Endothelial cell of umbilical vein (primary cell): ENCODE data around the gene OR3A2. TPM values are rescaled to one million over a fixed set of nuclear protein-coding genes. Genes with fewer than 3 reads are reported as not detected.
"Not testable (repeated sequence)": the region's sequence is repeated elsewhere in the genome, so short reads cannot be mapped to it uniquely, and the experiment has no call there.

Source experiments
- BruUV-seq: library from RNA; stranded (reverse); fragments of 400-500 nt; replicated peaks from 2 replicates; lab custom pipeline; 2021; lab: Mats Ljungman, UMichigan
- CTCF ChIA-PET: fragments of 300-600, 350-600 bp; sonication (Branson Sonifier 250); formaldehyde crosslinking; loops from one replicate; lab custom pipeline; 2021; ENCODE audit warnings: antibody characterized with exemption, inconsistent platforms; lab: Charles Lee
- POLR2A ChIA-PET: fragments of 300-600, 350-600 bp; sonication (Branson Sonifier 250); formaldehyde crosslinking; loops from one replicate; lab custom pipeline; 2021; ENCODE audit warnings: antibody characterized with exemption, inconsistent platforms; lab: Charles Lee
- DNase-seq: peaks from one replicate; pipeline ENCODE4 v3.0.0-alpha.2; 2011; ENCODE audit warnings: low read depth, low spot score
- FAIRE-seq: peaks from 2 replicates; lab custom pipeline; 2011; peaks lifted over from hg19 to GRCh38; lab: Jason Lieb, UNC
- H2AFZ ChIP-seq: 2 replicates; pipeline ENCODE4 v1.6.0; 2012; ENCODE audit warnings: low read depth, low read length, control low read depth, inconsistent platforms
- H3K27ac ChIP-seq: 2 replicates; pipeline ENCODE4 v1.5.1; 2011; ENCODE audit warnings: low read depth, mild to moderate bottlenecking, control low read depth, low read length, moderate library complexity; ENCODE audit not compliant: insufficient read depth
- H3K27me3 ChIP-seq, 2 experiments: 2 replicates each; pipeline versions ENCODE4 v1.6.0 to v1.6.1; 2011; ENCODE audit warnings: low read length in 2 of 2, mixed read lengths in 1 of 2; ENCODE audit not compliant: control insufficient read depth in 2 of 2, insufficient read depth in 2 of 2
- H3K36me3 ChIP-seq, 2 experiments: 2 replicates in 1 of 2; 3 replicates in 1 of 2; pipeline ENCODE4 v1.5.1; 2011; ENCODE audit warnings: low read length in 2 of 2, mild to moderate bottlenecking in 1 of 2, moderate library complexity in 1 of 2; ENCODE audit not compliant: control insufficient read depth in 2 of 2, insufficient read depth in 2 of 2; ENCODE audit errors: extremely low read depth in 1 of 2
- H3K4me1 ChIP-seq: 3 replicates; pipeline ENCODE4 v1.5.1; 2011; ENCODE audit warnings: mild to moderate bottlenecking, low read length; ENCODE audit not compliant: control insufficient read depth, insufficient read depth; ENCODE audit errors: extremely low read depth
- H3K4me2 ChIP-seq: 2 replicates; pipeline ENCODE4 v1.6.1; 2011; ENCODE audit warnings: low read length, control low read depth, mixed read lengths; ENCODE audit not compliant: insufficient read depth
- H3K4me3 ChIP-seq, 3 experiments: fragments of 200-600 bp in 1 of 3; sonication (generic), shearing (Covaris generic) in 1 of 3; replicated peaks in 1 of 3; 2 replicates each; pipeline ENCODE4 v1.5.1; 2011 to 2016; ENCODE audit warnings: control low read depth in 3 of 3, low read length in 3 of 3, mild to moderate bottlenecking in 2 of 3, inconsistent platforms in 1 of 3, low read depth in 1 of 3, moderate library complexity in 1 of 3; ENCODE audit not compliant: insufficient read depth in 1 of 3
- H3K79me2 ChIP-seq: 2 replicates; pipeline ENCODE4 v1.6.0; 2012; ENCODE audit warnings: low read length, inconsistent platforms; ENCODE audit not compliant: control insufficient read depth, insufficient read depth
- H3K9ac ChIP-seq: replicated peaks from 2 replicates; pipeline ENCODE3; 2011; ENCODE audit warnings: low read length, control low read depth; ENCODE audit not compliant: insufficient read depth; ENCODE audit errors: extremely low read depth
- H3K9me1 ChIP-seq: replicated peaks from 3 replicates; pipeline ENCODE4 v1.6.0; 2011; ENCODE audit warnings: mild to moderate bottlenecking, low read length; ENCODE audit not compliant: control insufficient read depth, insufficient read depth; ENCODE audit errors: extremely low read depth
- H3K9me3 ChIP-seq: replicated peaks from 2 replicates; pipeline ENCODE4 v1.5.1; 2012; ENCODE audit warnings: low read length, inconsistent platforms; ENCODE audit not compliant: control insufficient read depth, insufficient read depth
- H4K20me1 ChIP-seq: replicated peaks from 2 replicates; pipeline ENCODE3; 2011; ENCODE audit warnings: mild to moderate bottlenecking, low read length; ENCODE audit not compliant: control insufficient read depth, insufficient read depth; ENCODE audit errors: extremely low read depth
- EZH2 ChIP-seq: IDR thresholded peaks from 2 replicates; pipeline ENCODE4 v1.6.1; 2012; ENCODE audit warnings: borderline replicate concordance, low read depth, mild to moderate bottlenecking, moderate library complexity, low read length, inconsistent platforms; ENCODE audit not compliant: severe bottlenecking
- FOS ChIP-seq: IDR thresholded peaks from 2 replicates; pipeline ENCODE4 v1.6.1; 2011; ENCODE audit warnings: mild to moderate bottlenecking, low read length, moderate library complexity, borderline replicate concordance; ENCODE audit not compliant: insufficient read depth
- GATA2 ChIP-seq: IDR thresholded peaks from 2 replicates; pipeline ENCODE4 v1.7.0; 2011; ENCODE audit warnings: low read depth, mild to moderate bottlenecking, moderate library complexity, mixed read lengths, low read length; ENCODE audit not compliant: insufficient read length, insufficient read depth
- JUN ChIP-seq: IDR thresholded peaks from 2 replicates; pipeline ENCODE4 v1.6.1; 2011; ENCODE audit warnings: borderline replicate concordance, low read depth; ENCODE audit not compliant: insufficient read length, insufficient read depth
- MYC ChIP-seq: IDR thresholded peaks from one replicate; pipeline ENCODE4 v1.6.1; 2011; ENCODE audit warnings: mild to moderate bottlenecking, low read depth, low read length
- POLR2A ChIP-seq: IDR thresholded peaks from 2 replicates; pipeline ENCODE4 v1.6.1; 2012; ENCODE audit warnings: low read depth, mild to moderate bottlenecking, control low read depth, low read length
- POLR2AphosphoS5 ChIP-seq: IDR thresholded peaks from 2 replicates; pipeline ENCODE4 v1.6.1; 2012; ENCODE audit warnings: low read depth, mild to moderate bottlenecking, control low read depth, low read length, moderate library complexity; ENCODE audit not compliant: insufficient read depth
- dilution Hi-C: fragments of 300-500 bp; cut with MboI; formaldehyde crosslinking; loops from one replicate; pipeline ENCODE4 v1.15.0; 2019; ENCODE audit warnings: low sequenced_read_pairs; ENCODE audit not compliant: extremely low pct_ligation_motif_present
- intact Hi-C: fragments of 100-400 bp; cut with micrococcal nuclease; formaldehyde crosslinking; loops from one replicate; pipeline ENCODE4 v1.10.0; 2022
- polyA plus RNA-seq, 4 experiments: library from polyadenylated mRNA; depleted of rRNA in 3 of 4; stranded (reverse) in 3 of 4; unstranded in 1 of 4; fragments of >200 nt; gene quantifications; 2 replicates each; pipeline versions ENCODE4 v1.2.1 to v1.2.3, GENCODE V29; 2011 to 2012; ENCODE audit warnings: missing spikeins in 1 of 4
- total RNA-seq: library from RNA; stranded (reverse); gene quantifications from 2 replicates; pipeline ENCODE4 v1.2.3, GENCODE V29; 2021
- TF ChIP-seq, protein P1 (sequence below): IDR thresholded peaks from 2 replicates; pipeline ENCODE4 v1.6.1; 2011; ENCODE audit not compliant: insufficient read depth, insufficient read length
- TF ChIP-seq, protein P2 (sequence below), 2 donors: IDR thresholded peaks; 1 replicate in 1 of 2; 2 replicates in 1 of 2; pipeline ENCODE4 v1.5.1; 2011; ENCODE audit warnings: low read length in 2 of 2, mild to moderate bottlenecking in 2 of 2, moderate library complexity in 2 of 2, control low read depth in 1 of 2, inconsistent platforms in 1 of 2, low read depth in 1 of 2; ENCODE audit not compliant: insufficient read depth in 1 of 2; ENCODE audit errors: extremely low read depth in 1 of 2

The OR3A2 gene
- total and polyA plus RNA-seq, 2 donors (not counting 3 experiments of a cell fraction or from before 2014, with no cell fraction given) = 0.10 TPM; not detected in 1

DNA sequence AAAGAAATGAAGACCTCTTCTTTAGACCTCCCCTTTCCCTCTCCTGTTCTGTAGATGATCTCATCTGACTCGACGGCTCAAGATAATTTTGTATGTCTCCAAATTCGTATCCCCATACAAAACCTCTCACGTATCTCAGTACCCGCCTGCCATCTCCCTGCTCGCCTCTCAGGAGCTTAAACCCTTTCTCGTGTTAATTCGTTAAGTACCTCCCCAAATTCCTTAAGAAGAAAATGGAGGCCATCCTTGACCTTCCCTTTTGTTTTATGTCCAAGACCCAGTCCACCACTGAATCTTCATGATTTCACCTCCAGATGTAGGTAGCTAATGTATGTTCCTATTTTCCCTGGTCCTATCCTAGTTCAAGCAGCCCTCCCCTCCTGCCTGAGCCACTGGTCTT, 129.5 kb downstream of the OR3A2 start:
- intact Hi-C loops = no loop called here
- no peaks in the 10 kb centered on the region for H3K79me2 ChIP-seq
- no peaks in the 10 kb centered on the region for H3K9me1 ChIP-seq
- H3K4me3 ChIP-seq = no peak overlapping the region
- no peaks in the 10 kb centered on the region for H3K27me3 ChIP-seq
- FAIRE-seq (no peak), DNase-seq (no peak)
- dilution Hi-C loops = no loop called here
- H3K36me3 ChIP-seq = no peaks in the 10 kb centered on the region
- no peaks in the 10 kb centered on the region for H4K20me1 ChIP-seq
- H3K4me2 ChIP-seq = no peak overlapping the region
- POLR2A ChIA-PET = no interaction called here
- no peak overlapping the region for H2AFZ ChIP-seq
- H3K4me1 ChIP-seq = no peaks in the 10 kb centered on the region
- H3K27ac ChIP-seq = no peak overlapping the region
- H3K9me3 ChIP-seq = peaks cover 2% of the 10 kb centered on the region
- CTCF ChIA-PET = no interaction called here
- TF ChIP-seq POLR2A = no peak
- no peak for TF ChIP-seq MYC
- TF ChIP-seq, protein P1, sequence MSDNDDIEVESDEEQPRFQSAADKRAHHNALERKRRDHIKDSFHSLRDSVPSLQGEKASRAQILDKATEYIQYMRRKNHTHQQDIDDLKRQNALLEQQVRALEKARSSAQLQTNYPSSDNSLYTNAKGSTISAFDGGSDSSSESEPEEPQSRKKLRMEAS = no peak
- TF ChIP-seq POLR2AphosphoS5 = no peak
- TF ChIP-seq, protein P2, sequence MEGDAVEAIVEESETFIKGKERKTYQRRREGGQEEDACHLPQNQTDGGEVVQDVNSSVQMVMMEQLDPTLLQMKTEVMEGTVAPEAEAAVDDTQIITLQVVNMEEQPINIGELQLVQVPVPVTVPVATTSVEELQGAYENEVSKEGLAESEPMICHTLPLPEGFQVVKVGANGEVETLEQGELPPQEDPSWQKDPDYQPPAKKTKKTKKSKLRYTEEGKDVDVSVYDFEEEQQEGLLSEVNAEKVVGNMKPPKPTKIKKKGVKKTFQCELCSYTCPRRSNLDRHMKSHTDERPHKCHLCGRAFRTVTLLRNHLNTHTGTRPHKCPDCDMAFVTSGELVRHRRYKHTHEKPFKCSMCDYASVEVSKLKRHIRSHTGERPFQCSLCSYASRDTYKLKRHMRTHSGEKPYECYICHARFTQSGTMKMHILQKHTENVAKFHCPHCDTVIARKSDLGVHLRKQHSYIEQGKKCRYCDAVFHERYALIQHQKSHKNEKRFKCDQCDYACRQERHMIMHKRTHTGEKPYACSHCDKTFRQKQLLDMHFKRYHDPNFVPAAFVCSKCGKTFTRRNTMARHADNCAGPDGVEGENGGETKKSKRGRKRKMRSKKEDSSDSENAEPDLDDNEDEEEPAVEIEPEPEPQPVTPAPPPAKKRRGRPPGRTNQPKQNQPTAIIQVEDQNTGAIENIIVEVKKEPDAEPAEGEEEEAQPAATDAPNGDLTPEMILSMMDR (IDR thresholded peaks at IDR 0.05; ENCODE audit: extremely low read depth in 1 of 2, insufficient read depth in 1 of 2, low read depth in 1 of 2, low read length in 2 of 2) = no peak
- TF ChIP-seq GATA2 = no peak
- no peak for TF ChIP-seq EZH2
- TF ChIP-seq FOS = no peak
- TF ChIP-seq JUN = no peak
- no TSS peak for BruUV-seq
- no peak overlapping the region for H3K9ac ChIP-seq

DNA sequence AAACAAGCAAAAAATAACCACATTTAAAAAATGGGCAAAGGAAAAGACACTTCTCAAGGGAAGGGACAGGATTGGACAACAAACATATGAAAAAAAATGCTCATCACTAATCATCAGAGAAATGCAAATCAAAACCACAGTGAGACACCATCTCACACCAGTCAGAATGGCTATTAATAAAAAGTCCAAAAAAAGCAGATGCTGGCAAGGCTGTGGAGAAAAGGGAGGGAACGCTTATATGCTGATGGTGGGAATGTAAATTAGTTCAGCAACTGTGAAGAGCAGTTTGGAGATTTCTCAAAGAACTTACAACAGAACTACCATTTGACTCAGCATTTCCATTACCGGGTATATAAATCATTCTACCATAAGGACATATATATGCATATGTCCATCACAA, 137.1 kb downstream of the OR3A2 start:
- dilution Hi-C loops, H3K79me2 ChIP-seq, CTCF ChIA-PET, H2AFZ ChIP-seq, intact Hi-C loops, H3K4me1 ChIP-seq, DNase-seq, H3K4me2 ChIP-seq, FAIRE-seq, H3K4me3 ChIP-seq, H3K9me1 ChIP-seq, H3K36me3 ChIP-seq, H3K27ac ChIP-seq, H3K27me3 ChIP-seq, H3K9ac ChIP-seq, POLR2A ChIA-PET, H4K20me1 ChIP-seq, H3K9me3 ChIP-seq, BruUV-seq: not testable (repeated sequence)

DNA sequence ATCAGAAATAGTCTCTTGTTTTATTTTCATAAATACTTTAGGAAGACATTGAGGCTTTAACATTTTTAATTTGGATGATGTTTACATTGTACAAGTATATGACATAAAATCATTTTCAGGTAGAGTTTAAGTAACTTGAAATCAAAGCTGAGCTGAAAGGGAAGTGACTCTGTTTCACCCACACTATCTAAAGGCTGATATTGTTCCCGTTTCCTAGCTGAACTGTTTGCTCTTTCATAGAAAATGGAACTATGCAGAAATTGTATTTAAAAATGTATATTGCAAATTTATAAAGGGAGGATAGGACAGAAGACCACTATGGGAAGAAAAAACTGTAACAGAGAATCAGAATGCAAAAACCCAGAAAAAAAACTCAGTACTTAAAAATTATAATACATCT, 141.3 kb downstream of the OR3A2 start:
- H3K27me3 ChIP-seq, H3K4me2 ChIP-seq, DNase-seq, BruUV-seq, H3K9me3 ChIP-seq, CTCF ChIA-PET, H3K9ac ChIP-seq, H4K20me1 ChIP-seq, H3K4me3 ChIP-seq, H3K4me1 ChIP-seq, H3K27ac ChIP-seq, intact Hi-C loops, H3K79me2 ChIP-seq, H2AFZ ChIP-seq, FAIRE-seq, H3K36me3 ChIP-seq, H3K9me1 ChIP-seq, dilution Hi-C loops, POLR2A ChIA-PET: not testable (repeated sequence)
